ENCODE results near the gene RP9. TPM values are rescaled to one million over a fixed set of nuclear protein-coding genes. Genes with fewer than 3 reads are reported as not detected.

Gene RP9
- total and polyA plus RNA-seq, 11 donors = 12.4 to 31.7 (median 18.0) TPM

GRCh38 chr7:33070277-33070676 is 38.9 kb downstream of the RP9 start:
- peaks cover 0 to 13% (median 5%) of the 10 kb centered on the region in 12 donors for H3K4me1 ChIP-seq
- peaks cover 0 to 37% (median 19%) of the 10 kb centered on the region in 12 donors for H3K9me3 ChIP-seq
- H3K36me3 ChIP-seq = no peaks in the 10 kb centered on the region
- intact Hi-C loops (cut with DNase I) = no loop called here
- 76 to 100% (median 97%) methylated on average over 2 of the region's 2 CpGs for WGBS, 4 donors
- H3K27me3 ChIP-seq = no peaks in the 10 kb centered on the region
- no peak for TF ChIP-seq CTCF (IDR thresholded peaks at IDR 0.05)
- no peak for TF ChIP-seq POLR2A (IDR thresholded peaks at IDR 0.05)
- DNase-seq (no peak), ATAC-seq (no peak)
- H3K27ac ChIP-seq = no peak overlapping the region
- no peak overlapping the region for H3K4me3 ChIP-seq

- TF ChIP-seq CTCF (IDR thresholded peaks at IDR 0.05) = no peak
- no peak for TF ChIP-seq POLR2A (IDR thresholded peaks at IDR 0.05)
- 40 to 64% (median 46%) methylated on average over 1 of the region's 1 CpG for WGBS, 4 donors
- intact Hi-C loops (cut with DNase I) = no loop called here
- peaks cover 0 to 14% (median 8%) of the 10 kb centered on the region in 12 donors for H3K4me1 ChIP-seq
- no peak for DNase-seq
- no peaks in the 10 kb centered on the region for H3K27me3 ChIP-seq
- H3K36me3 ChIP-seq = no peaks in the 10 kb centered on the region
- no peak overlapping the region for H3K4me3 ChIP-seq
- no peak overlapping the region for H3K27ac ChIP-seq
- ATAC-seq = no peak
- peaks cover 0 to 37% (median 19%) of the 10 kb centered on the region in 12 donors for H3K9me3 ChIP-seq
Observed at GRCh38 chr7:33067921-33068320, 41.3 kb downstream of the RP9 start.

GRCh38 chr7:33066771-33067170 is 42.4 kb downstream of the RP9 start:
- H3K27ac ChIP-seq = no peak overlapping the region
- 88 to 97% (median 92%) methylated on average over 1 of the region's 1 CpG for WGBS, 4 donors
- H3K27me3 ChIP-seq = no peaks in the 10 kb centered on the region
- H3K4me3 ChIP-seq = no peak overlapping the region
- no peaks in the 10 kb centered on the region for H3K36me3 ChIP-seq
- DNase-seq (no peak), ATAC-seq (no peak)
- no peak for TF ChIP-seq CTCF (IDR thresholded peaks at IDR 0.05)
- peaks cover 0 to 37% (median 19%) of the 10 kb centered on the region in 12 donors for H3K9me3 ChIP-seq
- intact Hi-C loops (cut with DNase I) = no loop called here
- peaks cover 0 to 10% (median 6%) of the 10 kb centered on the region in 12 donors for H3K4me1 ChIP-seq

GRCh38 chr7:33065981-33066380 is 43.2 kb downstream of the RP9 start:
- WGBS, 4 donors = 93 to 100% (median 97%) methylated on average over 1 of the region's 1 CpG
- DNase-seq (no peak), ATAC-seq (no peak)
- Histone ChIP-seq H3K27me3 (no peaks in the 10 kb centered on the region), H3K4me3 (no peak overlapping the region), H3K9me3 (peaks cover 0 to 37% (median 19%) of the 10 kb centered on the region in 12 donors), H3K36me3 (no peaks in the 10 kb centered on the region), H3K27ac (no peak overlapping the region), H3K4me1 (peaks cover 3 to 17% (median 13%) of the 10 kb centered on the region in 12 donors)
- TF ChIP-seq POLR2A (IDR thresholded peaks at IDR 0.05) (no peak), CTCF (IDR thresholded peaks at IDR 0.05) (no peak)
- intact Hi-C loops (cut with DNase I) = no loop called here

Data from heart left ventricle (tissue), 16 donors.